Measurements from ENCODE around the gene HSPA8. TPM values are rescaled to one million over a fixed set of nuclear protein-coding genes. Genes with fewer than 3 reads are reported as not detected.
A peak's percentile ranks its signal among the peaks of the same experiment; 100 is the strongest.
"Not testable (repeated sequence)": the region's sequence is repeated elsewhere in the genome, so short reads cannot be mapped to it uniquely, and the experiment has no call there.

Gene HSPA8
- total and polyA plus RNA-seq, 5 donors: 275 to 1,250 (median 810) TPM

- no peak overlapping the region for H3K27ac ChIP-seq (ENCODE audit: low read length)
- H3K4me3 ChIP-seq (ENCODE audit: low read length): no peak overlapping the region
- no peak for ATAC-seq
- no peaks in the 10 kb centered on the region for H3K4me1 ChIP-seq (ENCODE audit: control insufficient read depth, insufficient read depth, low read length)
- 76% methylated on average over 6 of the region's 6 CpGs for WGBS
- DNase-seq: no peak
- no peaks in the 10 kb centered on the region for H3K27me3 ChIP-seq (ENCODE audit: control insufficient read depth, insufficient read depth)
- intact Hi-C loops (cut with DNase I): no loop called here
- no peaks in the 10 kb centered on the region for H3K9me3 ChIP-seq (ENCODE audit: control insufficient read depth, low read length)
Observed at GRCh38 chr11:123091506-123091905, 29.6 kb upstream of the HSPA8 start.

GRCh38 chr11:123090168-123090567 is 28.2 kb upstream of the HSPA8 start:
- H3K4me1 ChIP-seq (ENCODE audit: control insufficient read depth, insufficient read depth, low read length); ATAC-seq; H3K4me3 ChIP-seq (ENCODE audit: low read length); H3K9me3 ChIP-seq (ENCODE audit: control insufficient read depth, low read length); DNase-seq; H3K27ac ChIP-seq (ENCODE audit: low read length); H3K27me3 ChIP-seq (ENCODE audit: control insufficient read depth, insufficient read depth); intact Hi-C loops (cut with DNase I): not testable (repeated sequence)
- 94% methylated on average over 8 of the region's 8 CpGs for WGBS

GRCh38 chr11:123088896-123089295 is 27.0 kb upstream of the HSPA8 start:
- H3K27me3 ChIP-seq (ENCODE audit: control insufficient read depth, insufficient read depth); H3K9me3 ChIP-seq (ENCODE audit: control insufficient read depth, low read length); H3K27ac ChIP-seq (ENCODE audit: low read length); ATAC-seq; H3K4me3 ChIP-seq (ENCODE audit: low read length); DNase-seq; intact Hi-C loops (cut with DNase I); H3K4me1 ChIP-seq (ENCODE audit: control insufficient read depth, insufficient read depth, low read length): not testable (repeated sequence)
- 92% methylated on average over 10 of the region's 10 CpGs for WGBS

- H3K27ac ChIP-seq (ENCODE audit: low read length); H3K27me3 ChIP-seq (ENCODE audit: control insufficient read depth, insufficient read depth); DNase-seq; ATAC-seq; H3K9me3 ChIP-seq (ENCODE audit: control insufficient read depth, low read length); H3K4me1 ChIP-seq (ENCODE audit: control insufficient read depth, insufficient read depth, low read length); intact Hi-C loops (cut with DNase I); H3K4me3 ChIP-seq (ENCODE audit: low read length): not testable (repeated sequence)
- WGBS: 81% methylated on average over 5 of the region's 5 CpGs
Observed at GRCh38 chr11:123087657-123088056, 25.7 kb upstream of the HSPA8 start.

- H3K4me1 ChIP-seq (ENCODE audit: control insufficient read depth, insufficient read depth, low read length): peaks cover 4% of the 10 kb centered on the region
- no peak for DNase-seq
- intact Hi-C loops (cut with DNase I): no loop called here
- no peak overlapping the region for H3K27ac ChIP-seq (ENCODE audit: low read length)
- ATAC-seq: no peak
- no peaks in the 10 kb centered on the region for H3K27me3 ChIP-seq (ENCODE audit: control insufficient read depth, insufficient read depth)
- H3K4me3 ChIP-seq (ENCODE audit: low read length): no peak overlapping the region
- H3K9me3 ChIP-seq (ENCODE audit: control insufficient read depth, low read length): no peaks in the 10 kb centered on the region
- WGBS: 74% methylated on average over 1 of the region's 1 CpG
Observed at GRCh38 chr11:123086305-123086704, 24.4 kb upstream of the HSPA8 start.

- Histone ChIP-seq H3K9me3 (ENCODE audit: control insufficient read depth, low read length) (no peaks in the 10 kb centered on the region), H3K4me1 (ENCODE audit: control insufficient read depth, insufficient read depth, low read length) (peaks cover 4% of the 10 kb centered on the region), H3K27ac (ENCODE audit: low read length) (no peak overlapping the region), H3K4me3 (ENCODE audit: low read length) (no peak overlapping the region), H3K27me3 (ENCODE audit: control insufficient read depth, insufficient read depth) (no peaks in the 10 kb centered on the region)
- DNase-seq (no peak), ATAC-seq (no peak)
- WGBS: 97% methylated on average over 5 of the region's 5 CpGs
- intact Hi-C loops (cut with DNase I): no loop called here
Observed at GRCh38 chr11:123085497-123085896, 23.6 kb upstream of the HSPA8 start.

GRCh38 chr11:123084454-123084853 is 22.5 kb upstream of the HSPA8 start:
- Histone ChIP-seq H3K27ac (ENCODE audit: low read length) (no peak overlapping the region), H3K4me3 (ENCODE audit: low read length) (no peak overlapping the region), H3K27me3 (ENCODE audit: control insufficient read depth, insufficient read depth) (no peaks in the 10 kb centered on the region), H3K9me3 (ENCODE audit: control insufficient read depth, low read length) (no peaks in the 10 kb centered on the region), H3K4me1 (ENCODE audit: control insufficient read depth, insufficient read depth, low read length) (peaks cover 4% of the 10 kb centered on the region)
- ATAC-seq: no peak
- intact Hi-C loops (cut with DNase I): no loop called here
- no peak for DNase-seq
- WGBS: 97% methylated on average over 7 of the region's 7 CpGs

GRCh38 chr11:123083623-123084029 is 21.7 kb upstream of the HSPA8 start:
- DNase-seq: peak; percentile 81 to 86 (median 84)
- H3K9me3 ChIP-seq (ENCODE audit: control insufficient read depth, low read length): no peaks in the 10 kb centered on the region
- peak; percentile 82 to 91 for ATAC-seq
- intact Hi-C loops (cut with DNase I): no loop called here
- no peaks in the 10 kb centered on the region for H3K27me3 ChIP-seq (ENCODE audit: control insufficient read depth, insufficient read depth)
- WGBS: 2% methylated on average over 4 of the region's 4 CpGs
- H3K27ac ChIP-seq (ENCODE audit: low read length): no peak overlapping the region
- peaks cover 4% of the 10 kb centered on the region for H3K4me1 ChIP-seq (ENCODE audit: control insufficient read depth, insufficient read depth, low read length)
- no peak overlapping the region for H3K4me3 ChIP-seq (ENCODE audit: low read length)

GRCh38 chr11:123082977-123083376 is 21.0 kb upstream of the HSPA8 start:
- ATAC-seq (peak; percentile 35 to 76), DNase-seq (no peak)
- Histone ChIP-seq H3K4me1 (ENCODE audit: control insufficient read depth, insufficient read depth, low read length) (peaks cover 4% of the 10 kb centered on the region), H3K27me3 (ENCODE audit: control insufficient read depth, insufficient read depth) (no peaks in the 10 kb centered on the region), H3K27ac (ENCODE audit: low read length) (no peak overlapping the region), H3K9me3 (ENCODE audit: control insufficient read depth, low read length) (no peaks in the 10 kb centered on the region), H3K4me3 (ENCODE audit: low read length) (no peak overlapping the region)
- intact Hi-C loops (cut with DNase I): no loop called here
- WGBS: 56% methylated on average over 4 of the region's 4 CpGs

- Histone ChIP-seq H3K4me1 (ENCODE audit: control insufficient read depth, insufficient read depth, low read length) (peaks cover 4% of the 10 kb centered on the region), H3K4me3 (ENCODE audit: low read length) (no peak overlapping the region), H3K27ac (ENCODE audit: low read length) (no peak overlapping the region), H3K27me3 (ENCODE audit: control insufficient read depth, insufficient read depth) (no peaks in the 10 kb centered on the region), H3K9me3 (ENCODE audit: control insufficient read depth, low read length) (no peaks in the 10 kb centered on the region)
- DNase-seq (no peak), ATAC-seq (no peak)
- 96% methylated on average over 1 of the region's 1 CpG for WGBS
- intact Hi-C loops (cut with DNase I): no loop called here
Observed at GRCh38 chr11:123080015-123080414, 18.1 kb upstream of the HSPA8 start.

GRCh38 chr11:123076484-123076883 is 14.5 kb upstream of the HSPA8 start:
- ATAC-seq (no peak), DNase-seq (no peak)
- Histone ChIP-seq H3K9me3 (ENCODE audit: control insufficient read depth, low read length) (no peaks in the 10 kb centered on the region), H3K4me1 (ENCODE audit: control insufficient read depth, insufficient read depth, low read length) (no peaks in the 10 kb centered on the region), H3K4me3 (ENCODE audit: low read length) (no peak overlapping the region), H3K27me3 (ENCODE audit: control insufficient read depth, insufficient read depth) (no peaks in the 10 kb centered on the region), H3K27ac (ENCODE audit: low read length) (no peak overlapping the region)
- 74% methylated on average over 2 of the region's 2 CpGs for WGBS
- intact Hi-C loops (cut with DNase I): no loop called here

GRCh38 chr11:123073343-123074057 is 11.6 kb upstream of the HSPA8 start:
- DNase-seq: peak in 1 of 3 donors; percentile 27
- H3K4me1 ChIP-seq (ENCODE audit: control insufficient read depth, insufficient read depth, low read length): no peaks in the 10 kb centered on the region
- peak; percentile 45 to 68 for ATAC-seq
- no peak overlapping the region for H3K4me3 ChIP-seq (ENCODE audit: low read length)
- intact Hi-C loops (cut with DNase I): no loop called here
- 85% methylated on average over 14 of the region's 14 CpGs for WGBS
- H3K9me3 ChIP-seq (ENCODE audit: control insufficient read depth, low read length): no peaks in the 10 kb centered on the region
- no peaks in the 10 kb centered on the region for H3K27me3 ChIP-seq (ENCODE audit: control insufficient read depth, insufficient read depth)
- H3K27ac ChIP-seq (ENCODE audit: low read length): no peak overlapping the region
